GM19455 (cell line): Measurements from ENCODE around the gene PPM1E.
"Not testable (repeated sequence)": the region's sequence is repeated elsewhere in the genome, so short reads cannot be mapped to it uniquely, and the experiment has no call there.

Experiments used
- ATAC-seq: cut with Tn5 transposase; IDR thresholded peaks from one replicate; pipeline ENCODE4 v1.9.1; 2021; ENCODE audit not compliant: unreplicated experiment

PPM1E gene

DNA sequence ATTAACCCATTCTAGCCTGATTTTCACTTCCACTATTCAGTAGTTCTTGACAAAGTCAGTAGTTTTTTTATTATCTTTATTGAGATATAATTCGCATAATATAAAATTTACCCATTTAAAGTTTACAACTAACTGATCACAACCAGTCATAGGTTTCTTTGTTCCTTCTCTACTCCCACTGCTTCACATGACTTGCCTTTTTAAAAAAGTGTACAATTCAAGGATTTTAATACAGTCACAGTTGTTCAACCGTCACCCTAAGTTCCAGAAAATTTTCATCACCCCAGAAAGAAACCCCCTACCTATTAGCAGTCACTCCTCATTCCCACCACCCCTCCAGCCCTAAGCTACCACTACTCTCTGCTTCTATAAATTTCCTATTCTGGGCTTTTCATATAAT lies 188.5 kb downstream of the PPM1E start:
- no peak for ATAC-seq

DNA sequence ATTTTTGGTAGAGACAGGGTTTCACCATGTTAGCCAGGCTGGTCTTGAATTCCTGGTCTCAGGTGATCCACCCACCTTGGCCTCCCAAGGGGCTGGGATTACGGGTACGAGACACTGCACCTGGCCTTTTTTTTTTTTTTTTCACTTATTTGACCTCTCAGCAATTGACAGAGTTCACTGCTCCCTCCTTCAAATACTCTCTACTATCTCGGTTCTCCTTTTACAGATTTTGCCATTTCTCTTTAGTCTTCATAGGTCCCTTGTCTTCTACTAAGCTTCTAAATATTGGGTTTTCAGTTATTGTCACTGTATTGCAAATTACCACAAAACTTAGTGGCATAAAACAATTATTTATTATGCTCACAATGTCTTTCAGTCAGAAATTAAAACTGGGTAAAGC lies 191.8 kb downstream of the PPM1E start:
- ATAC-seq: no peak

DNA sequence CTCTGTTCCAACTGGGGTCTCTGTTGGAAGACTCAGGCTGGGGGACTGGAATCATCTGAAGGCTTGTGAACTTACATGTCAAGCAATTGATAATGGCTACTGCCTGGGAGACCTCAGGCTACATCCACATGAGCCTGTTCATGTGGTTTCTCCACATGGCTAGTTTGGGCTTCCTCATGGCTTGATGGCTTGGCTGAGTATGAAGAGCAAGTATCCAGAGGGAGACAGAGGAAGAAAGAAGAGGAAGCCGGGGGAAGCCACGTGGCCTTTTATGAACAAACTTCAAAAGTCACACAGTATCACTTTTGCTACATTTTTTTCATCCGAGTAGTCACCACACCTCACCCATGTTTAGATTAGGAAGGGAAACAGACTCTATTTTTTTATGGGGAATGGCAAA lies 192.2 kb downstream of the PPM1E start:
- no peak for ATAC-seq

DNA sequence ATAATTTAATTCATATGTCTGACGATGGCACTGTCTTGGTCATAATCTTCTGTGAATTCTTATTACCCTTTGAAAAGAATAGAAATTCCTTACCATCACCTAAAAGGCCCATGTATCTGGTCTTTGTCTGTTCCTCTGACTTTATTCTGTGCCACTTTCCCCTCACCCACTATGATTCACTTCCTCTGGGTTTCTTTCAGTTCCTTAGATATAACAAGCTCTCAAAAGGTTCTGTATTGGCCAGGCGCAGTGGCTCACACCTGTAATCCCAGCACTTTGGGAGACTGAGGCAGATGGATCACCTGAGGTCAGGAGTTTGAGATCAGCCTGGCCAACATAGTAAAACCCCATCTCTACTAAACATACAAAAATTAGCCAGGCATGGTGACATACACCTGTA lies 198.7 kb downstream of the PPM1E start:
- not testable (repeated sequence) for ATAC-seq

GRCh38 chr17:58956997-58957724 lies 201.5 kb downstream of the PPM1E start:
- no peak for ATAC-seq

DNA sequence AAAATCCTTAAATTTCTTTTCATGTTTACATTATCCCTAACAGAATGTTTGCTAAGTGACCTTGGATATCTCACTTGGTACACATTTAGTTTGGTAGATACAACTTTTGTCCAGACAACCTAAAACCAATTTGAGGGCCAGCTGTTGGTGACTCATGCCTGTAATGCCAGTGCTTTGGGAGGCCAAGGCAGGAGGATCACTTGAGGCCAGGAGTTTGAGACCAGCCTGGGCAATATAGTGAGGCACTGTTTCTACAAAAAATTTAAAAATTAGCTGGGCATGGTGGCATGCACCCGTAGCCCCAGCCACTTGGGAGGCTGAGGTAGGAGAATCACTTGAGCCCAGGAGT lies 202.0 kb downstream of the PPM1E start:
- not testable (repeated sequence) for ATAC-seq

DNA sequence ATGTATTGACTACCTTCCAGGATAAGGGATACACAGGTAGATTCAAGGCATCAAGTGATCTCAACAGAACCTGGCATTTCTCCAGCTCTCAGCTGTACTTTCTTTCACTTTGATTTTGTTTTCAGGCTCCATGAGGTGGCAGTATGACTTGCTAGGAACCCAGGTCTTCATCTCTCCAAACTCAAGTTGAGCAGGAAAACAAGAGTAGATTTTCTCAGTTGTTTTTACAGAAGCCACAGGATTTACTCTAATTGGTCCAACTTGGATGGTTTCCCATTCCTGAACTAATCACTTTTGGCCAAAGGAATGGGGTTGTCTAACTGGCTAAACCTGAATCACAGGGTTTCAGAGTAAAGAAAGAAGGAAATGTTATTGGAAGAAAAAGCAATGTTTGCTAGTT lies 204.4 kb downstream of the PPM1E start:
- no peak for ATAC-seq

DNA sequence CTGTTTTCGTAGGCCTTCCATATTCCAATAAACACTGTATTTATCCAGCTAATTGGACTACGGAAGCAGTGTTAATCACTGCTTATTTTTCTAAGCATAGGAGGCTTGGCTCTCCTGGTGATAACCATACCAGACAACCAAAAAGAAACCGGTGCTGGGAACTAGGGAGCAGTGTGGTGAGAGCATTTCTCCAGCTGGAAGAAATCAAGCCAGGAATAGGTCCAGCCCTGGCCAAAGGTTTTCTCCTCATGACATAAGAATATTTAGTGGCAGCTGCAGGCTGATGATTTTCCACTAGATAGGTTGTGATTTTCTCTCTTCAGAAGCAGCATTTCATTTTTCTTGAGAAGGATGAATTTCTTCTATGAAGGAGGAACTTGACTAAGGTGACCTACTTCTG lies 209.6 kb downstream of the PPM1E start:
- no peak for ATAC-seq

GRCh38 chr17:58966208-58966607 lies 210.6 kb downstream of the PPM1E start:
- ATAC-seq: no peak

- ATAC-seq: no peak
These were observed 212.9 kb downstream of the PPM1E start for GRCh38 chr17:58968426-58969061.

DNA sequence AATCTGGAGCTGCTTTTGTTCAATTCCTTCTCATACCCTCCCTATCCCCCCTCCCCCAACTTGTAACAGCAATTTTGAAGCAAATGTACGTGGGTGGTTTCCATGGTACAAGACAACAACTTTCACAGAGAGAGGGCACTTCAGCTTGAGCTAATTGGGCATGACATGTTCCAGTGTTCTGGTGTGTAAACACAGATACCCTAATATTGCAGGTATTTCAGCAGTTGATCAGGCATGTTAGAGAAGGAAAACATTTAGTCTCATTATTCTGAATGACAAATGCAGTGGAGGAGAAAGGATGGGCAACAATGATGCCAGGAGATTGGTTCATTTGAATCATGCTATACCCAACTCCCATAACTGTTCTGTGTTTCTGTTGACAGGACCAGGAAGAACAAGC lies 213.5 kb downstream of the PPM1E start:
- no peak for ATAC-seq

- no peak for ATAC-seq
These were observed 214.0 kb downstream of the PPM1E start for GRCh38 chr17:58969612-58970011.

DNA sequence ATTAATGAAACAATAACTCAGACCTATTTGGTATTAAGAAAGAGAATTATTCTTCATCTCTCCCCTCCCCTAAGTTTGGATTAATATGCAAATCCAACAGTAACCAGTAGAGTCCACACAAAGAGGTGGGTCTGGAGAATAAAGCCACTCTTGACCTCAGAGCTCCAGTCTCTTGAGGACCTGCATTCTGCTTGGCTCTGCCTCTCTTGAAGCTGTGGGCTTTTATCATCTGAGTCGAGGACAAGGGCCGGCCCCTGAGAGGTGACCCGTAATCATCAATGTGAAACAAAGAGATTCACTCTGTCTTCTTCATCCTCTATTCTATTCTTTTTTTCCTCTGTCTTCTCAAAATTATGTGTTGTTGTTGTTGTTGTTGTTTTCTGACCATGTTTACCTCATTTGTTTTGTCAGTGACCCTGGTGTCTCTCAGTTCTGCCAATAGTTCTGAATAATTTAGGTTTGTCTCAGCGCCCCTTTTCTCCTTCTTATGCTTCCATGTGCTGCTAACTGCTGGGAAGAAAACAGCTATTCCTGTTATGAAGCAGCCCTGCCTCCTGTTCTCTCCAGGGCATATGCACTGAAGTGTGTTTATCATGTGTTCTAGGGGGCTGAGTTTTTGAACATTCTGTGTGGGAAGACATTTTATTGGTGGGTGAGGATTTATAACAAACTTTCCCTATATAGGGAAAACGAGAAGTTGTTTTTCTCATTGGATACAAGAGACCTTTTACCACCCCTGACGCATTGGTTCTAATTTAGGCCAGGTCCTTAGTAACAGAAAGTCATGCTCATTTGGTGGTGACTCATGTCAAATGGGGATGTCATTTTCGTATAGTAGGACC lies 215.2 kb downstream of the PPM1E start:
- ATAC-seq: no peak

GRCh38 chr17:58974354-58974753 lies 218.7 kb downstream of the PPM1E start:
- no peak for ATAC-seq

DNA sequence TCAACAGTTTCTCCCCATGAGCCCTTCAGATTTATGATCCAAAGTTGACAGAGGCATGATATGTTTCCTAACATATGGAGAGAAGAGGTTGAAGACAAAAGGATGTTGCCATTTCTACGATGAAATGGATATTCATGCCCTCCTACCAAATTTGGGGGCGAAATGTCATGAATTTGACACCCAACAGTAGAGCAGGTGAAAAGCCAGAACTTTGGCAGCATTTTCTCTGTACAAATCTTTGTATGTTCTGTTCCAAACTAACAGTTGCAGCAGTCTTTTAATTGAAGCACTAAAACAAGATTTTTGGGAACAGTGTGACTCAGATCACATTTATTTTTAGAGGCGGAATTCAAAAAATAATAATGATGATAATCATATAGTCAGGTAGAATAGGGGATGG lies 220.9 kb downstream of the PPM1E start:
- ATAC-seq: no peak

GRCh38 chr17:58980706-58981481 lies 225.2 kb downstream of the PPM1E start:
- no peak for ATAC-seq

GRCh38 chr17:58982626-58983025 lies 227.0 kb downstream of the PPM1E start:
- no peak for ATAC-seq

DNA sequence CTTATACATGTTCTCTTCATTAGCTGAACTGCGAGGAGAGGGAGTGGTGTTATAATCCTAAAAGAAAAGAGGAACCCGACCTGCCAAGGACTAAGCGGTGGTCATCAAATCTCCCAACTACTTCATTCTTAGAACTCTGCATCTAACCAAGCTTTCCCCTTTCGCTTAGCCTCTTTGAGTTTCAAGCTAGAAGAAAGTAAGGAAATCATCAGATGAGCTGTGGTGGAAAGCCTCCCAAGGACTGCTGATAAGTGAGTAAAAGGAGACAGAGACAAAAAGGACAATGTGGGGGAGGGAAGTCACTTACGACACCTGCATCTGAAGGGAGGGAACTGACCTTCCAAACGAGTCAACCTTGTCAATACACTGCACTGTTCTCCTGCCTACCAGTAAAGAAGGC lies 229.7 kb downstream of the PPM1E start:
- no peak for ATAC-seq

DNA sequence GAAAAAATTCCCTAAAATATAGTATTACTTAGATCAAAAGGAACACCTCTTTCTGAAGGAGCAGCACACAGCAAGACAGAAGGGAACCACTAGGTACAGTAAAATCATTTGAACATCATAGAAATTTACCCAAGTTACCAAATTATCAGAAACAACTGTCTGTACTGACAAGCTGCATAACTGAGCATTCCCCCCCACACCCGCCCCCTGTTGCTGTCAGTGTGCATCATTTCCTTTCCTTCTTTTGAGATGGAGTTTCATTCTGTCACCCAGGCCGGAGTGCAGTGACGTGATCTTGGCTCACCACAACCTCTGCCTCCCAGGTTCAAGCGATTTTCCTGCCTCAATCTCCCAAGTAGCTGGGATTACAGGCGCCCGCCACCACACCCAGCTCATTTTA lies 230.3 kb downstream of the PPM1E start:
- no peak for ATAC-seq

- no peak for ATAC-seq
These were observed 234.0 kb downstream of the PPM1E start for GRCh38 chr17:58989629-58990028.

- ATAC-seq: no peak
These were observed 236.2 kb downstream of the PPM1E start for GRCh38 chr17:58991718-58992331.
